NCI-H748 (cell line): ENCODE data around the gene CCDC57.
A peak's percentile ranks its signal among the peaks of the same experiment; 100 is the strongest.

Source experiments
- DNase-seq: peaks from one replicate; lab custom pipeline; 2025; ENCODE audit not compliant: unreplicated experiment; lab: John Stamatoyannopoulos, UW

CCDC57 gene

GRCh38 chr17:82108961-82109475, 103.6 kb downstream of the CCDC57 start:
- no peak for DNase-seq

- no peak for DNase-seq
Observed at GRCh38 chr17:82108496-82108945, 104.1 kb downstream of the CCDC57 start.

GRCh38 chr17:82108038-82108437, 104.6 kb downstream of the CCDC57 start:
- no peak for DNase-seq

- DNase-seq = peak; percentile 13
Observed at GRCh38 chr17:82107341-82107860, 105.2 kb downstream of the CCDC57 start.

GRCh38 chr17:82106688-82107305, 105.8 kb downstream of the CCDC57 start:
- no peak for DNase-seq

- peak; percentile 25 for DNase-seq
Observed at GRCh38 chr17:82105882-82106687, 106.6 kb downstream of the CCDC57 start.

GRCh38 chr17:82105417-82105881, 107.2 kb downstream of the CCDC57 start:
- DNase-seq = no peak

GRCh38 chr17:82104797-82105416, 107.7 kb downstream of the CCDC57 start:
- DNase-seq = no peak

GRCh38 chr17:82103553-82104451, 108.8 kb downstream of the CCDC57 start:
- no peak for DNase-seq

GRCh38 chr17:82101767-82102679, 110.6 kb downstream of the CCDC57 start:
- DNase-seq = no peak

GRCh38 chr17:82101301-82101715, 111.3 kb downstream of the CCDC57 start:
- DNase-seq = no peak

- no peak for DNase-seq
Observed at GRCh38 chr17:82100502-82101298, 111.9 kb downstream of the CCDC57 start.

GRCh38 chr17:82098939-82099763, 113.5 kb downstream of the CCDC57 start:
- DNase-seq = no peak

- peak; percentile 97 for DNase-seq
Observed at GRCh38 chr17:82098169-82098938, 114.3 kb downstream of the CCDC57 start, which contains the start of gene FASN. Gene FASN, minus strand, starts transcription at chr17:82098236. Its CDS starts 1,791 bp downstream, at chr17:82096445.

- no peak for DNase-seq
Observed at GRCh38 chr17:82097919-82098168, 114.8 kb downstream of the CCDC57 start.

- peak; percentile 44 for DNase-seq
Observed at GRCh38 chr17:82097184-82097918, 115.3 kb downstream of the CCDC57 start.
